ENCODE results near the gene GPC1.

- TF ChIP-seq POLR2A (IDR thresholded peaks at IDR 0.05; ENCODE audit: low read length) (no peak), GATA1 (IDR thresholded peaks at IDR 0.05; ENCODE audit: low read depth, low read length) (no peak)
These were observed 4.8 kb downstream of the GPC1 start for GRCh38 chr2:240440251-240440650.

All from erythroblast (primary cell).